ENCODE data around the gene THSD1.
"Not testable (repeated sequence)": the region's sequence is repeated elsewhere in the genome, so short reads cannot be mapped to it uniquely, and the experiment has no call there.

The THSD1 gene

DNA sequence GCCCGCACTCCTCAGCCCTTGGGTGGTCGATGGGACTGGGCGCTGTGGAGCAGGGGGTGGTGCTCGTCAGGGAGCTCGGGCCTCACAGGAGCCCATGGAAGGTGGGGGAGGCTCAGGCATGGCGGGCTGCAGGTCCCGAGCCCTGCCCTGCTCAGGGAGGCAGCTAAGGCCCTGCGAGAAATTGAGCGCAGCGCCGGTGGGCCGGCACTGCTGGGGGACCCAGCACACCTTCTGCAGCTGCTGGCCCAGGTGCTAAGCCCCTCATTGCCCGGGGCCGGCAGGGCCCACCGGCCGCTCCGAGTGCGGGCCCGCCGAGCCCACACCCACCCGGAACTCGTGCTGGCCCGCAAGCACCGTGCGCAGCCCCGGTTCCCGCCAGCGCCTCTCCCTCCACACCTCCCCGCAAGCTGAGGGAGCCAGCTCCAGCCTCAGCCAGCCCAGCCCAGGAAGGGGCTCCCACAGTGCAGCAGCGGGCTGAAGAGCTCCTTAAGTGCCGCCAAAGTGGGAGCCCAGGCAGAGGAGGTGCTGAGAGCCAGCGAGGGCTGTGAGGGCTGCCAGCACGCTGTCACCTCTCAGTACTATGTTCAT, 2.2 kb upstream of the THSD1 start:
- DNase-seq (ENCODE audit: low read depth): not testable (repeated sequence)

DNA sequence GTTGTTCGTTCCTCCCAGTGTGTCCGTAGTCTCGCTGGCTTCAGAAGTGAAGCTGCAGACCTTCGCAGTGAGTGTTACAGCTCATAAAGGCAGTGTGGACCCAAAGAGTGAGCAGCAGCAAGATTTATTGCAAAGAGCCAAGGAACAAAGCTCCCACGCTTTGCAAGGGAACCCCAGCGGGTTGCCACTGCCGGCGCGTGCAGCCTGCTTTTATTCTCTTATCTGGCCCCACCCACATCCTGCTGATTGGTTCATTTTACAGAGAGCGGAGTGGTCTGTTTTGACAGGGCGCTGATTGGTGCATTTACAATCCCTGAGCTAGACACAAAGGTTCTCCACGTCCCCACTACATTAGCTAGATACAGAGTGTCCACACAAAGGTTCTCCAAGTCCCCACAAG, 1.5 kb upstream of the THSD1 start:
- not testable (repeated sequence) for DNase-seq (ENCODE audit: low read depth)

DNA sequence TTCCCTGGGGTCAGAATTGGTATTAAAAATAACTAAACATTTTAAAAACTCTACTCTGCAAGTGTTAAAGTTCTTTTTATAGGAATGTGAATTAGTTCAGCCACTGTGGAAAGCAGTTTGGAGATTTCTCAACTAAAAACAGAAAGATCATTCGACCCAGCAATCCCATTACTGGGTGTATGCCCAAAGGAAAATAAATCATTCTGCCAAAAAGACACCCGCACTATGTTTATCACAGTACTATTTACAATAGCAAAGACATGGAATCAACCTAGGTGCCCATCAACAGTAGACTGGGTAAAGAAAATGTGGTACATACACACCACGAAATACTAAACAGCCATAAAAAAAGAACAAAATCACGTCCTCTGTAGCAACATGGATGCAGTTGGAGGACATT, 657 bp upstream of the THSD1 start:
- no peak for DNase-seq (ENCODE audit: low read depth)

DNA sequence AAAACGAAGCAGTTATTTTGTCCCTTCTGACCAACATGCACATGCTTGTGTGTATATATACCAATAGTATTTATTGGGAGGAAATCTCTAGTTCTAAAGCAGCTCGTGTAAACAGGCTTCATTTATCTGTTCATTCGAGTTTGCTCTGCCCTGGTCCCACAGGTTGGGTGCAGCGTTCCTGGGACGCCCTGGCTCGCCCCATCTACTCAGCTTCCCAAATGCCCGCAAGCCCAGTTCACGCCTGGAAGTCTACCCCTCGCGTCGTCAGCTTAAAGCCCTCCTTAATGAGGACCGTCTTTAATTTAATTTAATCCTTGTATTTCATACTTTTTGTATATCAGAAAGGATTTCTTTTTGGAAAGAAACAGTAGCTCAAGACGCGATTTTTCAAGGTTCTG, 604 bp downstream of the THSD1 start:
- no peak for DNase-seq (ENCODE audit: low read depth)

DNA sequence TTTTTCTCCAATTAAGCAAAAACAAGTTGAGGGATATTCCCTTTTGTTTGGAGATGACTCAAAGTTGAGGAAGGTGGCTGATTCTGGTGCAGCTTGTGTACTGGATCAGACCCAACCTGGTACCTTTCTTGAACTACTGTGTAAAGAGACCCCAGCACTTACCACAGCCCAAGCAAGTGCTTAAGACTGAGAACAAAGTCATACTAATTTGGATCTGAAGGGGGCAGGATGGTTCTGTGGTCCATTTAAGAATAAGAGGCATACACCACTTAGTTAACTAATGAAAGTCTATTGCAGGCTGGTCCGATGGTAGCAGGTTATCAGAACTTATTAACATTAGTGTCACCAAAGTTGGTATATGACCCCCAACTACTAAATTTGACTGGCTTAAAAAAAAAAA, 6.3 kb downstream of the THSD1 start:
- DNase-seq (ENCODE audit: low read depth): no peak

DNA sequence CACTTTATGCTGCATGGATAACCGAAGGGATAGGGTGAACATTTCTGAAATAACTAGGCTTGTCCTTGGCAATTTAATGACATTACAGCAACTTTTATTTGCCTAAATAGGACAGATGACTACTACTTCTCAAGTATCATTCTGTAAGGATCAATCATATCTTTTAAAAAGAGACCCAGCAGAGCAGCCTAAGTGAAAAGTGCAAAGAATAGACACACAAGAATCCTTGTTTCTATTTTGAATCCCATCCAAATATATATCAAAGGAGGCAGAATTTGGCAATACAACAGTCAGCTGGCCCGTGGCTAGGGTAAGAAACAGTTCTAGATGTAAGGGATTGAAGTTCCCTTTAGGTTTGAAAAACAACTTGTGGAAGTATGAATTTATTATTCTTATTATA, 6.9 kb downstream of the THSD1 start:
- DNase-seq (ENCODE audit: low read depth): no peak

DNA sequence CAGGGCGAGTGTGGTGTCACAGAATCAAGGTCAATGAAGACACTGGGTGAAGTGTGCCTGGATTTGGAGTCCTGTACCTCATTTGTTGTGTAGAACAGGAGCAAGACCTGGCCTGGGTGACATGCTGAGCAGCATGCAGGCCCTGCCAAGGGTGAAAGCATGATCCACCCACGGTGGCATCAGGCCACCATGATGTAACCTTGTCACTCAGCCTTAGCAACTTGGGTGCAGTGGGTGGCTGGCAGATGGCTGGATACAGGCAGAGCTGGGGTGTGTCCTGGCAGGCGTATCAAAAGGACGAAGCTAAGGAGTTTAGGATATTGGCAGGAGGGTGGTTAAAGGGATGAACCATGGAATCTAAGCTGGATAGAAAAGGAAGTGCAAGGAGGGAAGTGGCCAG, 10.3 kb downstream of the THSD1 start:
- no peak for DNase-seq (ENCODE audit: low read depth)

DNA sequence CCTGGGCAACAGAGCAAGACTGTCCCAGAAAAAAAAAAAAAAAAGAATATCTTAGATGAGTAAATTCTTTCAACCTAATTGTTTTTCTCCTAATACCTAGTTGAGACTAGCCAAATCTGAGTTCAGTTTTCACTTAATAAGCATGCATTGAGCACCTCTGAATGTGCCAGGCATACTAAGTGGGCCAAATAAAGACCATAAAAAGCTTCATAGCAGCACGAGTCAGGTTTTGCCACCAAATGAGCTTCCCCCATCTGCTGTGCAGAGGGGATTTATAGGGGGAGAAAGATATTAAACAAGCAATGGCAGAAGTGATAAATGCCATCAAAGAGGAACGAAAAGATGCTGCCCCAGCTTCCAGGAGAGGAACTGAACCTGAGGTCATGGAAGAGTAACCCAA, 11.4 kb downstream of the THSD1 start:
- no peak for DNase-seq (ENCODE audit: low read depth)

DNA sequence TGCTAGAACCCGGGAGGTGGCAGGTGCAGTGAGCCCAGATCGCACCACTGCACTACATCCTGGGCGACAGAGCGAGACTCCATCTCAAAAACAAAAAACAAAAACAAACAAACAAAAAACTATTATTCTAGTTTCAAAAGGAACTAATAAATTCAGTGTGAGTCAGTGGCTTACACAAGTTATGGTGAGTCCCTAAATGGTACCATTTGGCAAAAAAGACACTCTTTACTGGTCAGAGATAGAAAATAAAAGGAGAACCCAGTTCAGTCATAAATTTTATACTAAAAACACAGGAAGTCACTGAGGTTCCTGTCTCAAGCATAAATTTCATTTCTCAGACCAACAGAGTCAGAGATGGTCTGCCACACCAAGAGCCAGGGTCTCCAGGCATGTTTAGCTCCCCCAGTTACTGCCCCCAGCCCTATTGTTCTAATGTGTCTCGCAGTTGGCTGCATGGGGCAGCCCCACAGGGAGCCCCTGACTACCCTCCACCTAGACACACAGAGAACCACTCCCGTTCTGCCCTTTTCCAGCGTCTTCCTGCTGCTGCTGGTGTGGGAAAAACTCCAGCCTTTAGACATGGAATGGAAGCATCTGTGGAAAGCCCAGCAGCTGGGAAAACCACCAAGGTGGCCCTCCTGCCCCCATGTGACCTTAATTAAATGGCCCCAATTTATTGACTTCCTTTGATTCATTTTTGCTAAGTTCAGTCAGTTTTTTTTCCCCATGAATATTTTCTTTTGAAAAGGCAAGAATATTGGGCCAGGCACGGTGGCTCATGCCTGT, 12.2 kb downstream of the THSD1 start:
- no peak for DNase-seq (ENCODE audit: low read depth)

DNA sequence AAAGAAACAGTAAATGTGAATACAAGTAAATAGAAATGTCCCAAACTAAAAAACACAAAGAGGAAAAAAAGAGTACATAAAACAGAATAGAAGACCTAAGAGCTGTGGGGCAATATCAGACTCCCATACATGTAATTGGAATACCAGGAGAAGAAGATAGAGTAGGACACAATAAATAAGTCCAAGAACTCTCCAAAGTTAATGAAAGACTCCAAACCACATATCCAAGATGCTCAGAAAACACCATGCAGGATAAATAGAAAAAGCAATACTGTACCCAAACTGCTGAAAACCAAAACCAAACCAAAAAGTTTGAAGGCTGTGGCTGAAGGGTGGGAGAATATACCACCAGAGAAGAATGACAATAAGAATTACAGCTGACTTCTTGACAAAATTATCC, 18.3 kb downstream of the THSD1 start:
- DNase-seq (ENCODE audit: low read depth): no peak

DNA sequence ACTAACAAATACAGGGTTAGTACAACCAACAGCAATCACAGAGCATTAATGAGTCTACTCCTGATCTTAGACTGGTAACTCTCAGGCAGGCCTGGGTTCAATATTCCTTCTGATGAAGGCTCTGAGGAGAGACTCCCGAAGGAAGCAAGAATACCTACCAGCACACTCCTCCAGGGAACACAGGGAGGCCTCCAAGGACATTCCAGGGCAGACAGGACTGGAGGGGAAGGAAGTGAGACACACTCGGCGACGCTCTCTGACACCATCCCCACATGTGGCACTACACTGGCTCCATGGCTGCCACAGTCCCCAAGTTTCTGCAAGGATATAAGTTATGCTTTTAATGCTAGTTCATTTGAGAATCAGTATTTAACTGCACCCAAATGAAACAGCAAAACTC, 20.1 kb downstream of the THSD1 start:
- no peak for DNase-seq (ENCODE audit: low read depth)

DNA sequence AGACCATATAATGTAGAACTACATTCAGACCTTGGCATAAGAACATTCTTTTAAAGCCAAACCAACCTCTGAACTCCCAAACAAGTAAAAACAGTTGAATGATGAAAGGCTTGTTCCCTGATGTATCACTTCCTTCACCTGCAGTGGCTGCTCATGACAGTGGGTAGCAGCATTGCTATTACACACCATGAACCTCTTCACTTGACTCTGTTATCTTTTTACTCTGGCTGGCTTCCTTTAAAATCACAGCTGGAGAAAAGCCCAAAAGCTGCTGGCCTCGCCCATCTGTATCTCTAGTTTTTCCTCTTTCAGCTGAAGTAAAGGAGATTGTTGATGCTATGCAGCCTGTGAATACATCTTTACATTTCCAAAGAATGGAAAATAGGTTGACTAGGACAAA, 22.6 kb downstream of the THSD1 start:
- DNase-seq (ENCODE audit: low read depth): no peak

DNA sequence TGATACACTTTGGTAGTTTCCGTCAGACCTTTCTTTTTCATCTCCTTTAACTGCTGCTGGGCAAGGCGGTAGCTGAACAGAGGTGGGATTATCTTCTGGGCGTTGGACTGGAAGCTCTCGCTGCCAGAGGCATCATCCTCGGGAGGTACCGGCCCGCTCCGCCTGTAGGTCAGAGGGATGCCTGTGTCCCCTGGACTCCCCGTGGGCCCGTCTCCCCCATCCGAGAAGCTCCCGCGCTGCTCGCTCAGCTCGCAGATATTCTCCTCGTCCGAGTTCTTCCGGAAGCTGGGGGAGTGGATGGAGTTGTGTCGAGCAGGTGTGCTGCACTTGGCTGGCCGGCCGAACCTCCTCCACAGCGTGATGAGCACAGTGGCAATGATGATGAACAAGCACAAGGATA, 27.7 kb downstream of the THSD1 start:
- no peak for DNase-seq (ENCODE audit: low read depth)

DNA sequence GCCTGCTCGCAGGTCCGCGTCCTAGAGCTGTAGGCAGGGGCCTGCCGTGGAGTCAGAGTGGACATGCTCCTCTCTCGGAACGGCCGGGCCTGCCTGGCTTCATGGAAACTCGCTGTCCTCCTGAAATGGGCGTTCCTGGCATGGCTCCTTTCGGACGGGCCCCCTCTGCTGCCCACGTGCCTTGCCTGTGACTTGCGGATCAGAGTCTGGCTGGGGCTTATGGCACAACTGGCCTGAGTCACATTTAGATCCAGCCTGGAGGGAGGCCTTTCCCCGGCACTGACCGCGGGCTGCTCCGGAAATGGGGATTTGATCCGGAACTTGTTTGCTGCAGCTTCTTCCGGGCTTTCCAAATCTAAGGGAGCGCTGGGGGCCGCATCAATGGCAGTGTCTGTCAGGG, 28.1 kb downstream of the THSD1 start:
- no peak for DNase-seq (ENCODE audit: low read depth)

DNA sequence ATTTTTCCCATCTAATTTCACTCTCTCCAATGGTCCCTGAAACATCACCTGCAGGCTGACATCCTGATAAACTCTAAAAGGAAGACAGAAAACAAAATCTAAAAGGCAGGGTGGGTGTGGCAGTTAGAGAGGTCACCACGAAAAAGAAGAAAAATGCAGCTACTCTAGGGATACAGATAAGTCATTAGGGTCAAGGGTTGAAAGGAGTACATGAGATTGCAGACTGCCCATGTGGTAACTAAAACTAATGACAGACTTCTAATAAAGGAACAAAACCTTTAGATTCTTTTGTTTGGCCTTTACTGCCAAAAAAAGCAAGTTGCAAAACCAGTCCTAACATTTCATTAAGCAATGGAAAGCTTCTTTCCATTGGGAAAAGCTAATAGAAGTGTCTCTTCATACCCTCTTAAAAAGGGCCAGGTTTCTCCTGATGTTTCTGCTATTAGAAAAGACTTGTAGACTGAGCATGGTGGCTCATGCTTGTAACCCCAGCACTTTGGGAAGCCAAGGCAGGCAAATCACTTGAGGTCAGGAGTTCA, 31.0 kb downstream of the THSD1 start:
- DNase-seq (ENCODE audit: low read depth): no peak

DNA sequence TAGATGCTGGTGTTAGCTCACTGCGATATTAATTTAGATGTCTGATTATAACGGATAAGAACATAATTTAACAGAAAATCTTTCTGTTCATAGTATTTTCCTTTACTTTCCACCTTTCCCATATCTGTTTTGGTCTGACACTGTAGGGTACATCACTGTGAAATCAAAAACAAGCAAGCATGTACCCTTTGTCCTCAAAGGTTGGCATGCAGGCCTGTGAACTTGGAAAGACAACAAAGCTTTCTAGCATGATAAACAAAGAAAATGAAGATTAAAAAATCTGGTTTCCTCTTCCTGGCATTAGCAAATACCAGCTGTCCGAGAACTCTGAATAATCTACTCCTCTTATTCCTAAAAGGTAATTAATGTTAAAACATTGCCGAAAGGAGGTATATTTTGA, 31.6 kb downstream of the THSD1 start:
- DNase-seq (ENCODE audit: low read depth): no peak

DNA sequence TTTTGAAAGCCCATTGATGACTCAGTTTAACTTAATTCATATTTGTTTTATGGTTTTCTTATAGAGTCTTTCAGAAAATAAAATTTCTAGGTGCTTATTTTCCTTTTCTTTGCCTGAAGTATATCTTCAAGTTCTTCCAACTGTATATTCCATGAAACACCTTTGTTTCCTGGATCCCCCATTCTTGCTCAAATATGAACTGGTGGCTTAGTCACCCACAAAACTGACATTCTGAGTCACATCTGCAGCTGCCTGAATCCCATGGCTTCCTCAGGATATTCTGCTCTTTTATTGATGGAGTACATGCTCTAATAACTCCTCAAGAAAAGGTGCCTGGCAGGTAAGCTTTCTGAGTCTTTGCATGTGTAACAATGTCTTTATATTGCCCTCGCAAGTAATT, 32.7 kb downstream of the THSD1 start:
- not testable (repeated sequence) for DNase-seq (ENCODE audit: low read depth)

DNA sequence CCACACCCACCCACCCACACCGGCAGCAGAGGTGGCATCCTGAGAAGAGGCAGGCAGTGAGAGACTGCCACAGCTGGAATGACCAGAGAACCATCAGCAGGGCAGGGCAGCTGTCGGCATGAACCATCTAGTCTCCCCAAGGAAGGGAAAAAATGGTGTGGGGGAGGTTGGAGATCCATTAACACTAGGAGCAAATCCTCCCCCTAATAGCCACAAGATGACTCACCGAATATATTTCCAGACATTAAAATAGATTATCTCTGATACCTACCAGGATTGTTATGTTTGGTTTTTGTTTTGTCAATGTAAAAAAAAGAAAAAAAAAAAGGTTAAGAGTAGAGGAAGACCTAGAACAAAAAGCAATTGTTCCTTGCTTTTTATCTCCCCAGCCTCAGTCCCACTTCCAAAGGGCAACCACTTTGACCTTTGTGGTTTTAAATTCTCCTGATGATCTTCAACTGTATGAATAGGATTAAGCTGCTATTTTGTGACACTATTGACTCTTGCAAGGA, 34.2 kb downstream of the THSD1 start:
- no peak for DNase-seq (ENCODE audit: low read depth)

DNA sequence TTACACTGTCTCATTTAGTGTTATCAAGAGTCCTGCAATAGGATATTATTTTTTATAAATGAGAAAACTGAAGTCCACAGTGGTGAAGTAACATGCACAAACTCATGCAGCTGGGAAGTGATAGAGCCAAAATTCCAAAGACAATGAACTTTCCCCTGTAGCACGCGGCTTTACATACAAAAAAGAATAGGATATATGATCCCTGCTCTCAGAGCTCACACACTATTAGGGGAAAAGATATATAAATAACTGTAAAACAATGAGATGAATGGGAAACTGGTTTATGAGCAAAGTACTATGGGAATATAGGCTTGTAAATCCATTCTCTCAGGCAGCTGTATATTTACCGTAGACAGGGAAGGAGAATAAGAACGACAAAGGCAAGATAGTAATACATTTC, 39.7 kb downstream of the THSD1 start:
- no peak for DNase-seq (ENCODE audit: low read depth)

DNA sequence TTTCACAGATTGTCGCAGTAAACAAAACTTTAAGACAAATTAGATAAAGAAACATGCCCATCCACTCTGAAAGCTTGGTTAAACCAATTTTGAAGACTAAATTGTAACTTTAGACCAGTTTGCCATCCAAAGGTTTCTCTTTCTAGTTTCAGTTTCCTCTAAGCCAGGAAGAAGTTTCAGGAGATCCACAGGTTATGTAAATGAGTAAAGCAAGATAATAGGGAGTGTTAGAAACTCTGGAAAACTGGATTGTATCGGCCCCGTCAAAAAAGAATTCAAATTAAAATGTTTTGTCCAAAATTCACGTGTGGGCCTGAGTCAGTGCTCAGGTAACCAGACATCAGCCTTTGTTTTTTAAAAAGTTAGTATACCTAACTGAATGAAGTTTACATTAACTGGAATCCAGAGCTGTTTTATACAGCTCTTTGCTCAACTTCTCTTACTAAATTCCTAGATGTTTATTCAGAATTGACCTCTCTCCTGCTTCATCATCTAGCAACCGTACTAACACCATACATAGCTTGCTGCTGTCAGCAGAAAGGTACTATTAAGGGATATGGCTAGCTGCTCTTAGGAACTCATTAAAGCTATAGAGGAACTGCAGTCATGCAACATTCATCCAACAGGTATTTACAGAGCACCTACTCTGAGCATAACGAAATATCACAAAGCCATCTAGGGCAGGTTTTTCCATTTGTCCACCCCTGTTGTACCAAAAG, 43.6 kb downstream of the THSD1 start:
- not testable (repeated sequence) for DNase-seq (ENCODE audit: low read depth)

DNA sequence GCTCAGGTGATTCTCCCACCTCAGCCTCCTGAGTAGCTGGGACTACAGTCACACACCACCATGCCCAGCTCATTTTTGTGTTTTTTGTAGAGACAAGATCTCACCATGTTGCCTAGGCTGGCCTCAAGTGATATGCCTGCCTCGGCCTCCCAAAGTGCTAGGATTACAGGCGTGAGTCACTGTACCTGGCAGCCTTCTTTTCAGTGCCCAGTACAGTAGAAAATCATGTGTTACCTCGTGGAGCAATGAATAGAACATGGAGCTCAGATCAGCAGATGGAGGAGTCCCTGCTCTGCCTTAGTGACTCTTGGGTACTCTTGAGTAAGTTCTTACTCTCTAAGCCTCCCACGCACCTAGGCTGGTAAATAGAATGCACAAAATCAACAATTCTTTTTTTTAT, 44.7 kb downstream of the THSD1 start:
- DNase-seq (ENCODE audit: low read depth): no peak

DNA sequence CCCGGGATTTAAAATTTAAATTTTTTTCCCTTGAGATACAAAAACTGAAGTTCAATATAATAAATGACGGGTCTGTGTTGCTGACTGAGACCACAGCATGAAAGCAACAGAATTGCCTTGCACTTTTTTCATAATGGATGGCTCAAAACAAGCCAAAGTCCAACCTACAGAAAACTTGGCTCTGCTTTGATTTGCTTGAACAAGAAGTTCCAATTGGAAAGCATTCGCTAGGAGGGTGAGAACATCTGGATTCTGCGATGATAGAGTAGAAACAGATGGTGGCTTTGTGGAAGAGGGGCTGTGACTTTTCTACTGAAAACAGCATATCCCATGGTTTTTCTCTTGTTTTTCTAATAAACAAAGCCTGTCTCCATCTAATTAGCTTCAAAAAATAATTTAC, 46.4 kb downstream of the THSD1 start:
- DNase-seq (ENCODE audit: low read depth): no peak

DNA sequence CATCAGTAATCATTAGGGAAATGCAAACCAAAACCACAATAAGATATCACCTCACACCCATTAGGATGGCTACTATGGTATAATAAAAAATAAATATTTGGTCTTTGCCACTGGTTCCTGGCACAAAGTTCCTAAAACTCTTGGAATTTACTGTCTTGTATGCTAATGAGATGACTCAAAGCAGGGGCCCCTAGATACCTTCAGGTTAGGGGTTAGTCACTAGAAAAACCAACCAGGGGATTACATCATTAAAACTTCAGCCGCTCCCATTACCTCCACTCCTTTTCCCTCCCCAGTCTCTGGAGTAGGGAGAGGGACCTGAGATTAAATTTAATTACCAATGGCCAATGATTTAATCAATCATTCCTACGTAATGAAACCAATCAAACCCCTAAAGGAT, 49.6 kb downstream of the THSD1 start:
- DNase-seq (ENCODE audit: low read depth): no peak
